Loucy (cell line): ENCODE measurements around the gene GRID2IP.

Experiments used
- EZH2phosphoT487 ChIP-seq: fragments of 200-600 bp; IDR thresholded peaks from 2 replicates; pipeline ENCODE4 v1.6.1; 2018; ENCODE audit warnings: antibody characterized with exemption, mild to moderate bottlenecking, moderate library complexity, borderline replicate concordance
- TF ChIP-seq, protein P1 (sequence below): fragments of 200-600 bp; sonication (generic); conservative IDR thresholded peaks from 2 replicates; pipeline ENCODE4 v1.5.1; 2014; ENCODE audit warnings: mild to moderate bottlenecking, antibody characterized with exemption, low read length

DNA sequence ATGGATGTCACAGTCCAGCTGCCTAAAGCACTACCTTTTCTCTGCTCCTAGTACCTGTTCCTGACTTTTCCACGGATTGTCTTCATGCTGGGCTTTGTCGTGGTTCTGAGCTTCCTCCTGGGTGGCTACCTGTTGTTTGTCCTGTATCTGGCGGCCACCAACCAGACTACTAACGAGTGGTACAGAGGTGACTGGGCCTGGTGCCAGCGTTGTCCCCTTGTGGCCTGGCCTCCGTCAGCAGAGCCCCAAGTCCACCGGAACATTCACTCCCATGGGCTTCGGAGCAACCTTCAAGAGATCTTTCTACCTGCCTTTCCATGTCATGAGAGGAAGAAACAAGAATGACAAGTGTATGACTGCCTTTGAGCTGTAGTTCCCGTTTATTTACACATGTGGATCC lies 37.3 kb upstream of the GRID2IP start:
- TF ChIP-seq, protein P1, sequence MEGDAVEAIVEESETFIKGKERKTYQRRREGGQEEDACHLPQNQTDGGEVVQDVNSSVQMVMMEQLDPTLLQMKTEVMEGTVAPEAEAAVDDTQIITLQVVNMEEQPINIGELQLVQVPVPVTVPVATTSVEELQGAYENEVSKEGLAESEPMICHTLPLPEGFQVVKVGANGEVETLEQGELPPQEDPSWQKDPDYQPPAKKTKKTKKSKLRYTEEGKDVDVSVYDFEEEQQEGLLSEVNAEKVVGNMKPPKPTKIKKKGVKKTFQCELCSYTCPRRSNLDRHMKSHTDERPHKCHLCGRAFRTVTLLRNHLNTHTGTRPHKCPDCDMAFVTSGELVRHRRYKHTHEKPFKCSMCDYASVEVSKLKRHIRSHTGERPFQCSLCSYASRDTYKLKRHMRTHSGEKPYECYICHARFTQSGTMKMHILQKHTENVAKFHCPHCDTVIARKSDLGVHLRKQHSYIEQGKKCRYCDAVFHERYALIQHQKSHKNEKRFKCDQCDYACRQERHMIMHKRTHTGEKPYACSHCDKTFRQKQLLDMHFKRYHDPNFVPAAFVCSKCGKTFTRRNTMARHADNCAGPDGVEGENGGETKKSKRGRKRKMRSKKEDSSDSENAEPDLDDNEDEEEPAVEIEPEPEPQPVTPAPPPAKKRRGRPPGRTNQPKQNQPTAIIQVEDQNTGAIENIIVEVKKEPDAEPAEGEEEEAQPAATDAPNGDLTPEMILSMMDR: no peak
- no peak for TF ChIP-seq EZH2phosphoT487
